SU-DHL-6 (cell line): ENCODE results near the gene ITGA7.

Experiments used
- H2AFZ ChIP-seq: fragments of 200-600 bp; sonication (generic); 2 replicates; pipeline ENCODE4 v1.6.1; 2014; ENCODE audit warnings: low read depth, mild to moderate bottlenecking, moderate library complexity, mixed read lengths, antibody characterized with exemption, low read length; ENCODE audit not compliant: severe bottlenecking
- H3F3A ChIP-seq: fragments of 200-600 bp; shearing (Covaris generic); 2 replicates; pipeline ENCODE4 v1.6.0; 2016; ENCODE audit warnings: antibody characterized with exemption, mild to moderate bottlenecking; ENCODE audit not compliant: insufficient read depth
- H3K27ac ChIP-seq: fragments of 200-600 bp; sonication (generic); 2 replicates; pipeline ENCODE4 v1.5.1; 2016; ENCODE audit warnings: low read depth, mild to moderate bottlenecking, low read length, moderate library complexity, mixed read lengths
- H3K27me3 ChIP-seq: fragments of 200-600 bp; sonication (generic), shearing (Covaris generic); 2 replicates; pipeline ENCODE4 v1.6.0; 2014; ENCODE audit warnings: mild to moderate bottlenecking, low read length
- H3K36me3 ChIP-seq: fragments of 200-600 bp; sonication (generic); 2 replicates; pipeline ENCODE4 v1.6.1; 2014; ENCODE audit warnings: mild to moderate bottlenecking, low read length, mixed read lengths
- H3K4me2 ChIP-seq: fragments of 300-600, 200-600 bp; shearing (Covaris generic), sonication (generic); 2 replicates; pipeline ENCODE4 v1.6.0; 2014; ENCODE audit warnings: low read length, low read depth, mild to moderate bottlenecking; ENCODE audit not compliant: poor library complexity, severe bottlenecking
- H3K4me3 ChIP-seq: fragments of 200-600 bp; sonication (generic); 2 replicates; pipeline ENCODE4 v1.5.1; 2014; ENCODE audit warnings: antibody characterized with exemption, low read length, mild to moderate bottlenecking, mixed read lengths; ENCODE audit not compliant: insufficient read depth, poor library complexity, severe bottlenecking
- H3K79me2 ChIP-seq: fragments of 200-600 bp; sonication (generic); 2 replicates; pipeline ENCODE4 v1.6.1; 2014; ENCODE audit warnings: mild to moderate bottlenecking, low read length, moderate library complexity; ENCODE audit not compliant: insufficient read depth
- H3K9ac ChIP-seq: fragments of 200-600 bp; sonication (generic); 2 replicates; pipeline ENCODE4 v1.7.0; 2014; ENCODE audit warnings: mild to moderate bottlenecking, low read length
- H3K9me2 ChIP-seq: fragments of 200-600 bp; sonication (generic); replicated peaks from 2 replicates; pipeline ENCODE4 v1.6.1; 2014; ENCODE audit warnings: low read length; ENCODE audit not compliant: insufficient read depth
- H3K9me3 ChIP-seq: fragments of 200-600 bp; sonication (generic); 2 replicates; pipeline ENCODE4 v1.6.1; 2014; ENCODE audit warnings: low read length, mixed read lengths; ENCODE audit not compliant: insufficient read depth
- H4K20me1 ChIP-seq: fragments of 200-600 bp; sonication (generic); 2 replicates; pipeline ENCODE4 v1.6.1; 2014; ENCODE audit warnings: low read depth, mild to moderate bottlenecking, antibody characterized with exemption, low read length, moderate library complexity, mixed read lengths
- CTCF ChIP-seq: fragments of 200-600 bp; sonication (generic); IDR thresholded peaks from one replicate; pipeline ENCODE4 v1.5.1; 2017; ENCODE audit warnings: antibody characterized with exemption, mild to moderate bottlenecking, low read length, moderate library complexity; ENCODE audit not compliant: insufficient read depth, poor library complexity, severe bottlenecking
- EZH2phosphoT487 ChIP-seq: fragments of 200-600 bp; sonication (generic), shearing (Covaris generic); conservative IDR thresholded peaks from 2 replicates; pipeline ENCODE4 v1.6.1; 2018; ENCODE audit warnings: mild to moderate bottlenecking, antibody characterized with exemption, low read length, moderate library complexity, mixed read lengths

The ITGA7 gene

GRCh38 chr12:55707841-55708694 is at the start of gene ITGA7:
TSS of gene ITGA7 (minus strand) at chr12:55707904. CDS start at chr12:55707682, 222 bp downstream.
- H3K4me2 ChIP-seq: peak within 1 kb of the TSS; percentile 56
- no peaks in the 10 kb centered on the region for H3F3A ChIP-seq
- H3K79me2 ChIP-seq: no peaks in the 10 kb centered on the region
- H2AFZ ChIP-seq: no peak within 1 kb of the TSS
- no peak within 1 kb of the TSS for H3K27ac ChIP-seq
- TF ChIP-seq CTCF: no peak
- no peak for TF ChIP-seq EZH2phosphoT487
- H3K36me3 ChIP-seq: no peaks in the 10 kb centered on the region
- H3K9me2 ChIP-seq: no peaks in the 10 kb centered on the region
- H3K27me3 ChIP-seq: no peaks in the 10 kb centered on the region
- peak within 1 kb of the TSS; percentile 31 for H3K4me3 ChIP-seq
- H4K20me1 ChIP-seq: no peaks in the 10 kb centered on the region
- H3K9me3 ChIP-seq: no peaks in the 10 kb centered on the region
- no peak within 1 kb of the TSS for H3K9ac ChIP-seq

- Histone ChIP-seq H3K79me2 (no peaks in the 10 kb centered on the region), H3K4me2 (no peak overlapping the region), H3K36me3 (peaks cover 24% of the 10 kb centered on the region; the same call in 1 of the 2 replicates), H3K27ac (no peak overlapping the region), H4K20me1 (no peaks in the 10 kb centered on the region), H3K9ac (no peak overlapping the region), H2AFZ (no peak overlapping the region), H3K9me3 (no peaks in the 10 kb centered on the region), H3K4me3 (no peak overlapping the region), H3K27me3 (no peaks in the 10 kb centered on the region), H3K9me2 (no peaks in the 10 kb centered on the region), H3F3A (no peaks in the 10 kb centered on the region; the same call in 1 of the 2 replicates)
- TF ChIP-seq CTCF (no peak), EZH2phosphoT487 (no peak)
Measured at GRCh38 chr12:55755246-55755645, 47.5 kb upstream of the ITGA7 start.

GRCh38 chr12:55748230-55748993 is 40.7 kb upstream of the ITGA7 start:
- TF ChIP-seq CTCF: no peak
- no peak for TF ChIP-seq EZH2phosphoT487
- H3K27ac ChIP-seq: no peak overlapping the region
- no peak overlapping the region for H3K4me2 ChIP-seq

More at GRCh38 chr12:55748230-55748993, 40.7 kb upstream of the ITGA7 start:
- no peaks in the 10 kb centered on the region for H4K20me1 ChIP-seq
- no peak overlapping the region for H2AFZ ChIP-seq
- H3K79me2 ChIP-seq: no peaks in the 10 kb centered on the region
- H3K9me3 ChIP-seq: no peaks in the 10 kb centered on the region
- no peak overlapping the region for H3K9ac ChIP-seq
- peaks cover 6% of the 10 kb centered on the region; the same call in 1 of the 2 replicates for H3F3A ChIP-seq
- no peaks in the 10 kb centered on the region for H3K9me2 ChIP-seq
- H3K36me3 ChIP-seq: no peaks in the 10 kb centered on the region
- no peak overlapping the region for H3K4me3 ChIP-seq
- no peaks in the 10 kb centered on the region for H3K27me3 ChIP-seq
